OCI-LY1 (cell line): ENCODE data around the gene SLC9A9.

Source experiments
- H2AFZ ChIP-seq: fragments of 200-600 bp; sonication (generic), shearing (Covaris generic); 2 replicates; pipeline ENCODE4 v1.6.0; 2014; ENCODE audit warnings: antibody characterized with exemption, mild to moderate bottlenecking, low read length
- H3F3A ChIP-seq: fragments of 200-600 bp; sonication (generic), shearing (Covaris generic); 2 replicates; pipeline ENCODE4 v1.6.0; 2014; ENCODE audit warnings: mild to moderate bottlenecking, antibody characterized with exemption, low read length, moderate library complexity; ENCODE audit not compliant: insufficient read depth
- H3K27ac ChIP-seq: fragments of 200-600 bp; sonication (generic); 2 replicates; pipeline ENCODE4 v1.5.1; 2014; ENCODE audit warnings: low read length, mixed run types, mild to moderate bottlenecking, low read depth; ENCODE audit not compliant: poor library complexity, severe bottlenecking
- H3K27me3 ChIP-seq: fragments of 200-600 bp; sonication (generic); 2 replicates; pipeline ENCODE4 v1.6.0; 2014; ENCODE audit warnings: antibody characterized with exemption, mild to moderate bottlenecking, low read length, moderate library complexity; ENCODE audit not compliant: insufficient read depth
- H3K36me3 ChIP-seq: fragments of 200-600 bp; sonication (generic); 2 replicates; pipeline ENCODE4 v1.6.1; 2014; ENCODE audit warnings: mild to moderate bottlenecking, antibody characterized with exemption, low read length, moderate library complexity, mixed read lengths; ENCODE audit not compliant: insufficient read depth
- H3K4me1 ChIP-seq: fragments of 200-600 bp; sonication (generic); 2 replicates; pipeline ENCODE4 v1.5.1; 2014; ENCODE audit warnings: mild to moderate bottlenecking, low read length, moderate library complexity; ENCODE audit not compliant: insufficient read depth, severe bottlenecking
- H3K4me2 ChIP-seq: fragments of 200-600 bp; sonication (generic), shearing (Covaris generic); 2 replicates; pipeline ENCODE4 v1.6.1; 2014; ENCODE audit warnings: low read length
- H3K4me3 ChIP-seq: fragments of 200-600 bp; sonication (generic); 2 replicates; pipeline ENCODE4 v1.5.1; 2014; ENCODE audit warnings: low read length, low read depth, mild to moderate bottlenecking, mixed read lengths; ENCODE audit not compliant: poor library complexity, severe bottlenecking
- H3K79me2 ChIP-seq: fragments of 200-600 bp; shearing (Covaris generic); 2 replicates; pipeline ENCODE4 v1.6.1; 2016; ENCODE audit warnings: mixed run types, low read length, mixed read lengths; ENCODE audit not compliant: insufficient read depth
- H3K9ac ChIP-seq: fragments of 200-600 bp; sonication (generic), shearing (Covaris generic); 2 replicates; pipeline ENCODE4 v1.6.1; 2014; ENCODE audit warnings: mild to moderate bottlenecking, low read length, mixed read lengths
- H3K9me2 ChIP-seq: fragments of 200-600 bp; sonication (generic), shearing (Covaris generic); 2 replicates; pipeline ENCODE4 v1.6.1; 2014; ENCODE audit warnings: low read depth, mild to moderate bottlenecking, low read length, mixed read lengths
- H3K9me3 ChIP-seq: fragments of 200-600 bp; shearing (Covaris generic); 2 replicates; pipeline ENCODE4 v1.6.1; 2014; ENCODE audit warnings: low read length, mixed read lengths
- H4K20me1 ChIP-seq: fragments of 200-600 bp; sonication (generic), shearing (Covaris generic); 2 replicates; pipeline ENCODE4 v1.6.0; 2016; ENCODE audit warnings: mild to moderate bottlenecking, low read length; ENCODE audit not compliant: insufficient read depth
- EZH2 ChIP-seq: fragments of 200-600 bp; sonication (generic), shearing (Covaris generic); IDR thresholded peaks from 2 replicates; pipeline ENCODE4 v1.8.0; 2017; ENCODE audit warnings: borderline replicate concordance, mixed run types, mild to moderate bottlenecking, antibody characterized with exemption, low read length, moderate library complexity, mixed read lengths
- TF ChIP-seq, protein P1 (sequence below): fragments of 200-600 bp; sonication (generic), shearing (Covaris generic); IDR thresholded peaks from 2 replicates; pipeline ENCODE4 v1.5.1; 2017; ENCODE audit warnings: mild to moderate bottlenecking, antibody characterized with exemption, low read length, moderate library complexity, mixed read lengths

The SLC9A9 gene

GRCh38 chr3:143439817-143440216 is 408.5 kb downstream of the SLC9A9 start:
- TF ChIP-seq, protein P1, sequence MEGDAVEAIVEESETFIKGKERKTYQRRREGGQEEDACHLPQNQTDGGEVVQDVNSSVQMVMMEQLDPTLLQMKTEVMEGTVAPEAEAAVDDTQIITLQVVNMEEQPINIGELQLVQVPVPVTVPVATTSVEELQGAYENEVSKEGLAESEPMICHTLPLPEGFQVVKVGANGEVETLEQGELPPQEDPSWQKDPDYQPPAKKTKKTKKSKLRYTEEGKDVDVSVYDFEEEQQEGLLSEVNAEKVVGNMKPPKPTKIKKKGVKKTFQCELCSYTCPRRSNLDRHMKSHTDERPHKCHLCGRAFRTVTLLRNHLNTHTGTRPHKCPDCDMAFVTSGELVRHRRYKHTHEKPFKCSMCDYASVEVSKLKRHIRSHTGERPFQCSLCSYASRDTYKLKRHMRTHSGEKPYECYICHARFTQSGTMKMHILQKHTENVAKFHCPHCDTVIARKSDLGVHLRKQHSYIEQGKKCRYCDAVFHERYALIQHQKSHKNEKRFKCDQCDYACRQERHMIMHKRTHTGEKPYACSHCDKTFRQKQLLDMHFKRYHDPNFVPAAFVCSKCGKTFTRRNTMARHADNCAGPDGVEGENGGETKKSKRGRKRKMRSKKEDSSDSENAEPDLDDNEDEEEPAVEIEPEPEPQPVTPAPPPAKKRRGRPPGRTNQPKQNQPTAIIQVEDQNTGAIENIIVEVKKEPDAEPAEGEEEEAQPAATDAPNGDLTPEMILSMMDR = no peak
- no peak for TF ChIP-seq EZH2
- Histone ChIP-seq H3K79me2 (no peaks in the 10 kb centered on the region), H3K4me3 (no peak overlapping the region), H3K9ac (peak overlapping the region; percentile 13; the same call in 1 of the 2 replicates), H3K9me2 (no peaks in the 10 kb centered on the region), H3K9me3 (no peaks in the 10 kb centered on the region), H2AFZ (no peak overlapping the region), H3K4me2 (peak overlapping the region; percentile 14; the same call in 1 of the 2 replicates), H3K36me3 (no peaks in the 10 kb centered on the region), H3K27me3 (no peaks in the 10 kb centered on the region), H3F3A (no peaks in the 10 kb centered on the region), H4K20me1 (no peaks in the 10 kb centered on the region), H3K27ac (peak overlapping the region; percentile 76), H3K4me1 (peaks cover 99% of the 10 kb centered on the region)

GRCh38 chr3:143437405-143437804 is 410.9 kb downstream of the SLC9A9 start:
- Histone ChIP-seq H3K9me3 (no peaks in the 10 kb centered on the region), H3K4me1 (peaks cover 99% of the 10 kb centered on the region), H3K4me2 (no peak overlapping the region), H3K27ac (peak overlapping the region; percentile 76), H3K9me2 (no peaks in the 10 kb centered on the region), H3K9ac (0 out of 2 replicates have a peak overlapping the region, but pooled peaks have one; percentile 10), H3K36me3 (no peaks in the 10 kb centered on the region), H4K20me1 (no peaks in the 10 kb centered on the region), H3K27me3 (no peaks in the 10 kb centered on the region), H2AFZ (0 out of 2 replicates have a peak overlapping the region, but pooled peaks have one; percentile 44), H3K4me3 (no peak overlapping the region), H3F3A (no peaks in the 10 kb centered on the region), H3K79me2 (no peaks in the 10 kb centered on the region)
- TF ChIP-seq, protein P1 = no peak
- TF ChIP-seq EZH2 = no peak

GRCh38 chr3:143436231-143436930 is 411.9 kb downstream of the SLC9A9 start:
- H4K20me1 ChIP-seq = no peaks in the 10 kb centered on the region
- H3K79me2 ChIP-seq = no peaks in the 10 kb centered on the region
- peak overlapping the region; percentile 76 for H3K27ac ChIP-seq

More at GRCh38 chr3:143436231-143436930, 411.9 kb downstream of the SLC9A9 start:
- H3K36me3 ChIP-seq = no peaks in the 10 kb centered on the region
- no peaks in the 10 kb centered on the region for H3K9me3 ChIP-seq
- H2AFZ ChIP-seq = no peak overlapping the region
- H3F3A ChIP-seq = no peaks in the 10 kb centered on the region
- peak overlapping the region; percentile 52 for H3K9ac ChIP-seq
- peak overlapping the region; percentile 48 for H3K4me3 ChIP-seq
- peak overlapping the region; percentile 49 for H3K4me2 ChIP-seq
- H3K4me1 ChIP-seq = peaks cover 99% of the 10 kb centered on the region
- no peaks in the 10 kb centered on the region for H3K27me3 ChIP-seq
- no peaks in the 10 kb centered on the region for H3K9me2 ChIP-seq
- TF ChIP-seq, protein P1 = peak; percentile 44
- no peak for TF ChIP-seq EZH2
